Activated T-cell treated with anti-CD3 and anti-CD28 coated beads, Interleukin-2, amount 50 U/mL, for 1 hour (primary cell): ENCODE measurements around the gene MYO16.

Source experiments
- DNase-seq: peaks from one replicate; pipeline ENCODE4 v3.0.0-alpha.2; 2020

MYO16 gene

GRCh38 chr13:109093998-109094397, 464.6 kb downstream of the MYO16 start:
- DNase-seq: no peak

- DNase-seq: no peak
Measured at GRCh38 chr13:109095126-109095525, 465.7 kb downstream of the MYO16 start.

- DNase-seq: no peak
Measured at GRCh38 chr13:109096101-109096500, 466.7 kb downstream of the MYO16 start.

GRCh38 chr13:109100705-109101304, 471.4 kb downstream of the MYO16 start:
- DNase-seq: no peak

GRCh38 chr13:109101550-109102144, 472.2 kb downstream of the MYO16 start:
- DNase-seq: no peak

- DNase-seq: no peak
Measured at GRCh38 chr13:109105899-109106298, 476.5 kb downstream of the MYO16 start.

GRCh38 chr13:109110159-109110558, 480.7 kb downstream of the MYO16 start:
- no peak for DNase-seq

- no peak for DNase-seq
Measured at GRCh38 chr13:109111141-109111540, 481.7 kb downstream of the MYO16 start.

- DNase-seq: no peak
Measured at GRCh38 chr13:109113427-109113826, 484.0 kb downstream of the MYO16 start.

- no peak for DNase-seq
Measured at GRCh38 chr13:109114162-109114561, 484.8 kb downstream of the MYO16 start.

GRCh38 chr13:109114991-109115390, 485.6 kb downstream of the MYO16 start:
- no peak for DNase-seq

- no peak for DNase-seq
Measured at GRCh38 chr13:109118521-109118920, 489.1 kb downstream of the MYO16 start.

GRCh38 chr13:109119896-109120295, 490.5 kb downstream of the MYO16 start:
- no peak for DNase-seq

- no peak for DNase-seq
Measured at GRCh38 chr13:109121826-109122225, 492.4 kb downstream of the MYO16 start.

GRCh38 chr13:109123971-109124370, 494.6 kb downstream of the MYO16 start:
- no peak for DNase-seq

- DNase-seq: no peak
Measured at GRCh38 chr13:109126178-109126577, 496.8 kb downstream of the MYO16 start.

GRCh38 chr13:109126891-109127641, 497.7 kb downstream of the MYO16 start:
- no peak for DNase-seq

GRCh38 chr13:109128121-109128520, 498.7 kb downstream of the MYO16 start:
- DNase-seq: no peak

GRCh38 chr13:109130093-109130835, 500.9 kb downstream of the MYO16 start:
- DNase-seq: no peak

- no peak for DNase-seq
Measured at GRCh38 chr13:109131698-109132257, 502.4 kb downstream of the MYO16 start.

- no peak for DNase-seq
Measured at GRCh38 chr13:109135018-109135417, 505.6 kb downstream of the MYO16 start.

GRCh38 chr13:109136873-109137272, 507.5 kb downstream of the MYO16 start:
- no peak for DNase-seq

GRCh38 chr13:109139346-109139745, 509.9 kb downstream of the MYO16 start:
- no peak for DNase-seq
